Mesothelial cell of epicardium (in vitro differentiated cells): Measurements from ENCODE around the gene SLC44A1. TPM values are rescaled to one million over a fixed set of nuclear protein-coding genes. Genes with fewer than 3 reads are reported as not detected.

Experiments
- DNase-seq, 2 experiments: peaks; one replicate each; pipeline ENCODE4 v3.0.0; 2021; ENCODE audit warnings: low spot score in 2 of 2; ENCODE audit not compliant: unreplicated experiment in 2 of 2
- H3K27ac Mint-ChIP-seq: 2 replicates; pipeline ENCODE4 v1.8.0; 2021; ENCODE audit warnings: mixed read lengths
- H3K27me3 Mint-ChIP-seq: 2 replicates; pipeline ENCODE4 v1.8.0; 2021; ENCODE audit warnings: low read depth, mixed read lengths
- H3K36me3 Mint-ChIP-seq: 2 replicates; pipeline ENCODE4 v1.8.0; 2021; ENCODE audit warnings: mixed read lengths
- H3K4me1 Mint-ChIP-seq: 2 replicates; pipeline ENCODE4 v1.8.0; 2021; ENCODE audit warnings: mixed read lengths
- H3K4me3 Mint-ChIP-seq: 2 replicates; pipeline ENCODE4 v1.8.0; 2021; ENCODE audit warnings: mild to moderate bottlenecking, moderate library complexity, mixed read lengths
- H3K9me3 Mint-ChIP-seq: 2 replicates; pipeline ENCODE4 v1.8.0; 2021; ENCODE audit warnings: mixed read lengths
- CTCF ChIP-seq: fragments of 200-600 bp; sonication (generic); IDR thresholded peaks from one replicate; pipeline ENCODE4 v1.5.0; 2021; ENCODE audit warnings: antibody characterized with exemption; ENCODE audit not compliant: unreplicated experiment
- total RNA-seq: library from RNA; stranded (reverse); gene quantifications from 3 replicates; pipeline ENCODE4 v1.2.1, GENCODE V29; 2021

Gene SLC44A1
- total RNA-seq, 1 donor from 2014 or later: 49.0 TPM

- no peak for TF ChIP-seq CTCF
- DNase-seq: no peak
- H3K27me3 Mint-ChIP-seq: no peaks in the 10 kb centered on the region
- H3K36me3 Mint-ChIP-seq: peaks cover 16% of the 10 kb centered on the region
- H3K27ac Mint-ChIP-seq: no peak overlapping the region
- H3K4me1 Mint-ChIP-seq: peaks cover 53% of the 10 kb centered on the region
- H3K9me3 Mint-ChIP-seq: peaks cover 11% of the 10 kb centered on the region
- H3K4me3 Mint-ChIP-seq: no peak overlapping the region
These were observed 50.7 kb downstream of the SLC44A1 start for GRCh38 chr9:105295201-105295550.

GRCh38 chr9:105295986-105296385 lies 51.5 kb downstream of the SLC44A1 start:
- peaks cover 46% of the 10 kb centered on the region for H3K4me1 Mint-ChIP-seq
- peak overlapping the region; percentile 98 for H3K27ac Mint-ChIP-seq
- H3K36me3 Mint-ChIP-seq: peaks cover 19% of the 10 kb centered on the region
- no peaks in the 10 kb centered on the region for H3K27me3 Mint-ChIP-seq
- no peak for DNase-seq
- peaks cover 11% of the 10 kb centered on the region for H3K9me3 Mint-ChIP-seq
- TF ChIP-seq CTCF: no peak
- no peak overlapping the region for H3K4me3 Mint-ChIP-seq

- Mint-ChIP-seq H3K27me3 (no peaks in the 10 kb centered on the region), H3K4me1 (peaks cover 41% of the 10 kb centered on the region), H3K9me3 (peaks cover 11% of the 10 kb centered on the region), H3K4me3 (no peak overlapping the region), H3K36me3 (peaks cover 19% of the 10 kb centered on the region), H3K27ac (peak overlapping the region; percentile 98)
- no peak for DNase-seq
- no peak for TF ChIP-seq CTCF
These were observed 52.0 kb downstream of the SLC44A1 start for GRCh38 chr9:105296445-105296844.

GRCh38 chr9:105296877-105297287 lies 52.4 kb downstream of the SLC44A1 start:
- no peak for DNase-seq
- peak overlapping the region; percentile 98 for H3K27ac Mint-ChIP-seq
- no peaks in the 10 kb centered on the region for H3K27me3 Mint-ChIP-seq
- H3K9me3 Mint-ChIP-seq: peaks cover 11% of the 10 kb centered on the region
- H3K4me1 Mint-ChIP-seq: peaks cover 37% of the 10 kb centered on the region
- peaks cover 19% of the 10 kb centered on the region for H3K36me3 Mint-ChIP-seq
- no peak overlapping the region for H3K4me3 Mint-ChIP-seq
- TF ChIP-seq CTCF: no peak

- Mint-ChIP-seq H3K36me3 (peaks cover 19% of the 10 kb centered on the region), H3K9me3 (peaks cover 11% of the 10 kb centered on the region), H3K27me3 (no peaks in the 10 kb centered on the region), H3K4me1 (peaks cover 30% of the 10 kb centered on the region), H3K27ac (peak overlapping the region; percentile 98), H3K4me3 (no peak overlapping the region)
- DNase-seq: no peak
- TF ChIP-seq CTCF: no peak
These were observed 53.1 kb downstream of the SLC44A1 start for GRCh38 chr9:105297442-105298075.
